GM21367 (cell line): ENCODE data around the gene IMMP2L.

Experiments
- ATAC-seq: cut with Tn5 transposase; IDR thresholded peaks from one replicate; pipeline ENCODE4 v1.9.1; 2021; ENCODE audit not compliant: unreplicated experiment

Gene IMMP2L

GRCh38 chr7:111011520-111011919 is 550.8 kb downstream of the IMMP2L start:
- no peak for ATAC-seq

DNA sequence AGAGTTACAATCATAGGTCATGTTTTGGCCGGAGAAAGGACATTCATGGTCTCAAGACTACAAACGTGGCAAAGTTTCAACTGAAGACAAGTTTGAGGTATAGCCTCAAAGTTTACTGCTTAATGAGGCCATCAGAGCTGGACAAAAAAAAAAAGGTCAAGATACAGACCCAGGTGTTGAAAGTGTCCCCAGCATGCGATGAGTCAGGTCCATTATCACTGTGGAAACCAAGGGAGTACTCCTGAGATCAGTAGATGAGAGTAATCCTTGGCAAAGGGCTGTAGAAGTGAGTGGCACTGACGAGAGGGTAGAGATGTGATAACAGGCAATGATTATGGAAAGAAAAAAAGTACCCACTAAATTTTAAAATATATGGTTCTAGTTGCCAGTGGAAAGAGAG is 551.5 kb downstream of the IMMP2L start:
- ATAC-seq = no peak

DNA sequence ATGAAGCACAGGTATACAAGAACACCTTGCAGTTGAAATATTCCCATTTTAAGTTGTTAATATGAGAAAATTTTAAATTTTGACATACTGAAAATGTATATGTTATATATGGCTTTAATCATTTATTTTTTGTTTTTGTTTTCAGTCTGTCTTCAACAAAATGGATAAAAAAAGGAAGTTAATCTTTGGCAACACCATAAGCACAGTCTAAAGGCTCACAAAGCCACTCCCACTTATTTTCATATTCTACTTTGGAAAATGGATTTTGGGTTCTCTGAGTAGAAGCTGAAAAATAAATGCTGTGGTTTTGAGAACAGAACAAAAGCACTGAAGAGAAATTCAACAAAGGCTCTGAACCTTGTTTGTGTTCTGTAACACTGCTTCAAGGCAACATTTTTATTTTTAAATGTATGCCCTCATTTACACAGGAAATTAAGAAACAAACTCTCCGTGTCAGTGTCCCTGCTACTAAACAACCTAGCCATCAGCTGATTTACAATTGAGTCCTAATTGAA is 552.7 kb downstream of the IMMP2L start:
- no peak for ATAC-seq

DNA sequence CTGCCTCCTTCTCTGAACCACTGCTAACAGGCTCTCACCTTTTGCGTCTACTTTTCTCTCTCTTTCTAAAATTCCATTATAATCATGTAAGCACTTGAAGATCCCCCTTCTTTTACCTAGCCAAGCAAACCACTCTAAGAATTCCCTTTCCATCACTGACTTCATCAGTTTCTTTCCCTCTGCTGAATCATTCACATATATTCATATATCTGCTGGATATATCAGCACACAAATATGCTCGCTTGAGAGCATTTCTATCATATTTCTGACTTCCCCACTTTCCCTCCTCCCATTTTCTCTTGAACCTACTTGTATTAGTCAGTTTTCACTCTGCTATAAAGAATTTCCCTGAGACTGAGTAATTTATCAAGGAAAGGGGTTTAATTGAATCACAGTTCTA is 555.6 kb downstream of the IMMP2L start:
- no peak for ATAC-seq

GRCh38 chr7:111006040-111006439 is 556.3 kb downstream of the IMMP2L start:
- ATAC-seq = no peak

- no peak for ATAC-seq
Observed at GRCh38 chr7:111005445-111005844, 556.8 kb downstream of the IMMP2L start.

GRCh38 chr7:111004310-111004901 is 557.9 kb downstream of the IMMP2L start:
- ATAC-seq = no peak

- ATAC-seq = no peak
Observed at GRCh38 chr7:111003883-111004282, 558.4 kb downstream of the IMMP2L start.

GRCh38 chr7:110994028-110994967 is 568.0 kb downstream of the IMMP2L start:
- ATAC-seq = no peak

DNA sequence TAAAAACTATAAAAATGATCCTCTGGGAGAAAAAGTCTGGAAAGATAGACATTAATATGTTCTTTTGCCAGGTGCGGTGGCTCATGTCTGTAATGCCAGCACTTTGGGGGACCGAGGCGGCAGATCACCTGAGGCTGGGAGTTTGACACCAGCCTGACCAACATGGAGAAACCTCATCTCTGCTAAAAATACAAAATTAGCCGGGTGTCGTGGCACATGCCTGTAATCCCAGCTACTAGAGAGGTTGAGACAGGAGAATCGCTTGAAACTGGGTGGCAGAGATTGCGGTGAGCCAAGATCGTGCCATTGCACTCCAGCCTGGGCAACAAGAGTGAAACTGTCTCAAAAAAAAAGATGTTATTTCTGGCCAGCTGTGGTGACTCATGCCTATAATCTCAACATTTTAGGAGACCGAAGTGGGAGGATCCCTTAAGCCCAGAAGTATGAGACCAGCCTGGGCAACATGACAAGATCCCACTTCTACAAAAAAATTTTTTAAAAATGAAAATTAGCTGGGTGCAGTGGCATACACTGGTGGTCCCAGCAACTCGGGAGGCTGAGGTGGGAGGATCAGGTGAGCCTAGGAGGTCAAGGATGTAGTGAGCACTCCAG is 573.3 kb downstream of the IMMP2L start:
- no peak for ATAC-seq

DNA sequence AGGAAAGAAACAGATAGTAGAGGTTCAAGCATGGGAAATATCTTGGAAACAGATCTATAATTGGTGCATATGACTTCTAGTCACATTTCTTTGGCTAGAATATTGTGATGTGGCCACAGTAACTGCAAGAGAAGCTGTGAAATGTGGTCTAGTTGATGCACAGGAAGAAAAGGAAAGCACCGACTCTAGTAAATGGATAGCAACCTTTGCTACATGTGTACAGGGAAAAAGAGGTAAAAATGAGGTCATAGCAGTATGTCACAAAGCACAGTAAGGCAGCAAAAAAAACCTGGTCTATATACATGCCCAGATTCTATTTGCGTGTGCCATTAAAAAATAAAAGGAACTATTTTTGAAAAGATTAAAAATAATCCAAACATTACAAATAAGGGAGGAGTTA is 573.9 kb downstream of the IMMP2L start:
- ATAC-seq = no peak

- no peak for ATAC-seq
Observed at GRCh38 chr7:110987127-110987693, 575.1 kb downstream of the IMMP2L start.

DNA sequence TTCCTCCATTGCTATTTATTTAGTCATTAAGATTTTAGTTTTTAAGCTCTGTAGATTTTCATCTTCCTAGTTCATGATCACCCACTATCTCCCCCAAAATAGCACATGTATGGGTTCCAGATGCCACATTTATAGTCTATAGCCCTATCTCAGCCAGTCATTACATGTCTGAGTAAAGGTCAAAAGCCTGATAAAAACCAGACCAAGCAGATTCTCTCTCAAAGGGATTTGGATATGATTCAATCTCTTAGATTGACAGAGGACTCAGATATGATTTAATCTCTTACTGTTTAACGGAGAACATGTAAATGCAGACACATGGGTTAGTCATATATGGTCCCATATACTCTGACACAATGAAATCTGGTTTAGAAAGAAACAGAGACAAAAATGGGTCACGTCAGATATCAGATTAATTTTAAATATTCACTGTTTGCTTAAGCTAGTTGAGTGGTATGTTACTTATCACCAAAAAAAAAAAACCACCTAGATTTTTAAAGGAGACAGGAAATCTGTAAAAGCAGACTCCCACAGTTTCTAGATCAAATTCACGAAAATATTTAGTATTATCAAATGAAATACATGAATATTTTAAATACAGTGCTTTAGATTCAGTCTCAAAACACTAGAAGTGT is 578.4 kb downstream of the IMMP2L start:
- ATAC-seq = no peak

GRCh38 chr7:110977127-110977737 is 585.1 kb downstream of the IMMP2L start:
- no peak for ATAC-seq

- ATAC-seq = no peak
Observed at GRCh38 chr7:110975486-110975885, 586.8 kb downstream of the IMMP2L start.

GRCh38 chr7:110974441-110974840 is 587.9 kb downstream of the IMMP2L start:
- ATAC-seq = no peak

- ATAC-seq = no peak
Observed at GRCh38 chr7:110973196-110973990, 588.9 kb downstream of the IMMP2L start.

- no peak for ATAC-seq
Observed at GRCh38 chr7:110964775-110965174, 597.5 kb downstream of the IMMP2L start.

- no peak for ATAC-seq
Observed at GRCh38 chr7:110962826-110963225, 599.5 kb downstream of the IMMP2L start.

GRCh38 chr7:110962374-110962773 is 599.9 kb downstream of the IMMP2L start:
- no peak for ATAC-seq
